H1 (cell line): ENCODE data around the gene POLR2A. TPM values are rescaled to one million over a fixed set of nuclear protein-coding genes. Genes with fewer than 3 reads are reported as not detected.

ENCODE experiments used
- E2F6 ChIP-seq: IDR thresholded peaks from 2 replicates; pipeline ENCODE4 v1.6.1; 2012; ENCODE audit warnings: inconsistent platforms
- EP300 ChIP-seq, 2 experiments: IDR thresholded peaks; 1 replicate in 1 of 2; 2 replicates in 1 of 2; pipeline ENCODE4 v1.6.1; 2011 to 2012; ENCODE audit warnings: low read depth in 2 of 2, low read length in 2 of 2, mild to moderate bottlenecking in 2 of 2, borderline replicate concordance in 1 of 2, inconsistent platforms in 1 of 2, moderate library complexity in 1 of 2
- KDM1A ChIP-seq: fragments of 200-600, 300-600 bp; sonication (generic); IDR thresholded peaks from 2 replicates; pipeline ENCODE4 v1.7.1; 2016; ENCODE audit warnings: mild to moderate bottlenecking, low read length, borderline replicate concordance
- KDM5A ChIP-seq: fragments of 200-600 bp; IDR thresholded peaks from 2 replicates; pipeline ENCODE4 v1.7.1; 2012; ENCODE audit warnings: mild to moderate bottlenecking, low read length, inconsistent platforms, mixed read lengths
- SIX5 ChIP-seq: IDR thresholded peaks from 2 replicates; pipeline ENCODE4 v1.6.1; 2011; ENCODE audit warnings: mild to moderate bottlenecking, low read depth, low read length
- SP2 ChIP-seq: IDR thresholded peaks from 2 replicates; pipeline ENCODE4 v1.6.1; 2012; ENCODE audit warnings: mild to moderate bottlenecking, low read length, inconsistent platforms
- SRF ChIP-seq: IDR thresholded peaks from 2 replicates; pipeline ENCODE4 v1.6.1; 2011; ENCODE audit warnings: mild to moderate bottlenecking, low read depth, low read length, moderate library complexity
- TAF1 ChIP-seq: IDR thresholded peaks from 2 replicates; pipeline ENCODE4 v1.6.1; 2011; ENCODE audit warnings: mild to moderate bottlenecking, low read depth, low read length
- TAF7 ChIP-seq: optimal IDR thresholded peaks from 2 replicates; pipeline ENCODE3; 2011; ENCODE audit warnings: low read depth, mild to moderate bottlenecking, inconsistent platforms, low read length, moderate library complexity, borderline replicate concordance
- polyA plus RNA-seq, 7 experiments: library from polyadenylated mRNA; depleted of rRNA in 3 of 7; stranded (reverse) in 5 of 7; unstranded in 2 of 7; fragments of >200 nt in 5 of 7; fragments of 200-250 nt in 2 of 7; gene quantifications; 1 replicate in 5 of 7; 2 replicates in 1 of 7; 4 replicates in 1 of 7; pipeline versions ENCODE4 v1.2.1 to v1.2.3, GENCODE V29; 2011 to 2013; ENCODE audit warnings: missing spikeins in 2 of 7, mixed read lengths in 2 of 7
- total RNA-seq: library from RNA; stranded (reverse); fragmentation: NEBNext Ultra II Directional; extraction: Animal tissue kit (Norgen Biotek cat#: 25700); gene quantifications from 2 replicates; pipeline ENCODE4 v1.2.1, GENCODE V29; 2021

Gene POLR2A
- total and polyA plus RNA-seq, 2 of the 8 experiments (the other 6 are each of a cell fraction or from before 2014, with no cell fraction given), result 26.8 to 150 TPM

- TF ChIP-seq KDM5A (no peak), EP300 (IDR thresholded peaks at IDR 0.05; ENCODE audit: borderline replicate concordance in 1 of 2, low read depth in 2 of 2, low read length in 2 of 2) (no peak), SRF (no peak), TAF7 (no peak), E2F6 (no peak), SIX5 (no peak), SP2 (no peak), TAF1 (no peak), KDM1A (no peak)
Measured at GRCh38 chr17:7501729-7502128, 17.6 kb downstream of the POLR2A start (continued).
